ENCODE results near the gene NRF1. TPM values are rescaled to one million over a fixed set of nuclear protein-coding genes. Genes with fewer than 3 reads are reported as not detected.
A peak's percentile ranks its signal among the peaks of the same experiment; 100 is the strongest.

The NRF1 gene
- polyA plus RNA-seq, 2 of the 4 experiments (the other 2 are of a cell fraction), result 11.2 to 18.5 TPM

DNA sequence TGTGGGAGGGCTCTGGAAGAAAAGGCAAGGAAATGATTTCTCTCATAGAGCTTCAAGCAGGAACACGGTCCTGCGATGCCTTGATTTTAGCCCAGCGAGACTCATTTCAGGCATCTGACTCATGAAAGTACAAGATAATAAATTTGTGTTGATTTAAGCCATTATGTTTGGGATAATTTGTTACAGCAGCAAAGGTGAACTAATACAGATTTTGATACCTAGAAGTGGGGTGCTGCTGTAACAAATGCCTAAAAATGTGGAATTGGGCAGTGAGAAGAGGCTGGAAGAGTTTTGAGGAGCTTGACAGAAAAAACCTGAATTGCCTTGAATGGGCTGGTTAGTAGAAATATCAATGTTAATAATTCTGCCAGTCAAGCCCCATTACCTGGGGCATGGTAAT lies 44.1 kb upstream of the NRF1 start:
- ATAC-seq (no peak), FAIRE-seq (no peak), DNase-seq (ENCODE audit: low read depth in 1 of 2, low spot score in 1 of 2) (no peak)
- H3K4me1 ChIP-seq, result peaks cover 17% of the 10 kb centered on the region
- H3K4me3 ChIP-seq, result no peak overlapping the region
- no peaks in the 10 kb centered on the region for H3K9me3 ChIP-seq
- H3K4me2 ChIP-seq, result no peak overlapping the region
- H3K27ac ChIP-seq, result no peak overlapping the region
- CTCF ChIA-PET, result interaction anchor here (1.4 to 1.7 kb wide), 3 partner anchors 9 to 90 kb away, joined by 3 to 7 read pairs (median 3); no protein-coding TSS in a partner anchor
- WGBS (ENCODE audit: missing lambda C conversion rate), result 85% methylated on average over 3 of the region's 3 CpGs
- TF ChIP-seq SREBF2 (IDR thresholded peaks at IDR 0.05) (no peak), HEYL (CRISPR knock-in tag; IDR thresholded peaks at IDR 0.05) (no peak), TP53 (CRISPR knock-in tag; IDR thresholded peaks at IDR 0.05) (no peak), CEBPB (IDR thresholded peaks at IDR 0.05) (no peak), ZC3H11A (IDR thresholded peaks at IDR 0.05) (no peak), RARB (CRISPR knock-in tag; IDR thresholded peaks at IDR 0.05) (no peak), HOXB13 (CRISPR knock-in tag; IDR thresholded peaks at IDR 0.05; ENCODE audit: low read depth) (no peak), RCOR1 (IDR thresholded peaks at IDR 0.05; ENCODE audit: low read depth, low read length) (no peak), TFCP2L1 (CRISPR knock-in tag; IDR thresholded peaks at IDR 0.05) (no peak), POLR2AphosphoS2 (conservative IDR thresholded peaks at IDR 0.05; ENCODE audit: low read length) (no peak), FOSL2 (IDR thresholded peaks at IDR 0.05) (no peak), FOSL2 (CRISPR knock-in tag; IDR thresholded peaks at IDR 0.05) (no peak), MAZ (IDR thresholded peaks at IDR 0.05; ENCODE audit: borderline replicate concordance, low read depth, low read length) (no peak), NFE2L2 (conservative IDR thresholded peaks at IDR 0.05; ENCODE audit: low read length) (no peak), RNF2 (IDR thresholded peaks at IDR 0.05; ENCODE audit: borderline replicate concordance, low read depth) (no peak)
- TF ChIP-seq, protein P1, sequence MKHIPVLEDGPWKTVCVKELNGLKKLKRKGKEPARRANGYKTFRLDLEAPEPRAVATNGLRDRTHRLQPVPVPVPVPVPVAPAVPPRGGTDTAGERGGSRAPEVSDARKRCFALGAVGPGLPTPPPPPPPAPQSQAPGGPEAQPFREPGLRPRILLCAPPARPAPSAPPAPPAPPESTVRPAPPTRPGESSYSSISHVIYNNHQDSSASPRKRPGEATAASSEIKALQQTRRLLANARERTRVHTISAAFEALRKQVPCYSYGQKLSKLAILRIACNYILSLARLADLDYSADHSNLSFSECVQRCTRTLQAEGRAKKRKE (CRISPR knock-in tag; IDR thresholded peaks at IDR 0.05; ENCODE audit: low read depth), result no peak
- TF ChIP-seq, protein P2, sequence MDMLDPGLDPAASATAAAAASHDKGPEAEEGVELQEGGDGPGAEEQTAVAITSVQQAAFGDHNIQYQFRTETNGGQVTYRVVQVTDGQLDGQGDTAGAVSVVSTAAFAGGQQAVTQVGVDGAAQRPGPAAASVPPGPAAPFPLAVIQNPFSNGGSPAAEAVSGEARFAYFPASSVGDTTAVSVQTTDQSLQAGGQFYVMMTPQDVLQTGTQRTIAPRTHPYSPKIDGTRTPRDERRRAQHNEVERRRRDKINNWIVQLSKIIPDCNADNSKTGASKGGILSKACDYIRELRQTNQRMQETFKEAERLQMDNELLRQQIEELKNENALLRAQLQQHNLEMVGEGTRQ (IDR thresholded peaks at IDR 0.05), result no peak
- TF ChIP-seq, protein P3, sequence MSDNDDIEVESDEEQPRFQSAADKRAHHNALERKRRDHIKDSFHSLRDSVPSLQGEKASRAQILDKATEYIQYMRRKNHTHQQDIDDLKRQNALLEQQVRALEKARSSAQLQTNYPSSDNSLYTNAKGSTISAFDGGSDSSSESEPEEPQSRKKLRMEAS (IDR thresholded peaks at IDR 0.05), result no peak
- TF ChIP-seq, protein P4, sequence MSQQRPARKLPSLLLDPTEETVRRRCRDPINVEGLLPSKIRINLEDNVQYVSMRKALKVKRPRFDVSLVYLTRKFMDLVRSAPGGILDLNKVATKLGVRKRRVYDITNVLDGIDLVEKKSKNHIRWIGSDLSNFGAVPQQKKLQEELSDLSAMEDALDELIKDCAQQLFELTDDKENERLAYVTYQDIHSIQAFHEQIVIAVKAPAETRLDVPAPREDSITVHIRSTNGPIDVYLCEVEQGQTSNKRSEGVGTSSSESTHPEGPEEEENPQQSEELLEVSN (IDR thresholded peaks at IDR 0.05; ENCODE audit: borderline replicate concordance, low read depth), result no peak
- POLR2A ChIA-PET, result no interaction called here

DNA sequence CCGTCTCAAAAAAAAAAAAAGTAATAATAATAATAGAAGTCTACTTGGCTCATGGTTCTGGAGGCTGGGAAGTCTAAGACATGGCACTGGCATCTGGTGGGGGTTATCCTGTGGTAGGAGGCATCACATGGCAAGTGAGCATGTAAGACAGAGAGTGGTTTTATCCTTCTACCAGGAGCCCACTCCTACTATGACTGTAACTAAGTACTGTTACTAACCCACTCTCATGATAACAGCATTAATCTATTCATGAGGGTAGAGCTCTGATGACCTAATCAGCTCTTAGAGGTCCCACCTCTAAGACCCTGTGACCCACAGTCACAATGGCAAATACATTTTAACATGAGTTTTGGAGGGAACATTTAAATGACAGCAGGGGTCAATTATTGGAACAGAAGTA lies 43.3 kb upstream of the NRF1 start:
- no peak for ATAC-seq
- ChIA-PET POLR2A (no interaction called here), CTCF (interaction anchor here (0.5 to 1.7 kb wide), 6 partner anchors 10 to 675 kb away, joined by 3 to 7 read pairs (median 3); no protein-coding TSS in a partner anchor)
- no peak for DNase-seq (ENCODE audit: low read depth in 1 of 2, low spot score in 1 of 2)
- no peak overlapping the region for H3K4me2 ChIP-seq
- H3K9me3 ChIP-seq, result no peaks in the 10 kb centered on the region
- WGBS (ENCODE audit: missing lambda C conversion rate), result 52% methylated on average over 1 of the region's 1 CpG
- peaks cover 17% of the 10 kb centered on the region for H3K4me1 ChIP-seq
- no peak overlapping the region for H3K4me3 ChIP-seq
- no peak for FAIRE-seq
- no peak for TF ChIP-seq RAD21 (conservative IDR thresholded peaks at IDR 0.05 in 1 of 2, IDR thresholded peaks at IDR 0.05 in 1 of 2)
- TF ChIP-seq JUNB (IDR thresholded peaks at IDR 0.05), result no peak
- no peak for TF ChIP-seq EHMT2 (IDR thresholded peaks at IDR 0.05; ENCODE audit: low read depth)
- TF ChIP-seq JUN (IDR thresholded peaks at IDR 0.05), result no peak
- TF ChIP-seq, protein P5, sequence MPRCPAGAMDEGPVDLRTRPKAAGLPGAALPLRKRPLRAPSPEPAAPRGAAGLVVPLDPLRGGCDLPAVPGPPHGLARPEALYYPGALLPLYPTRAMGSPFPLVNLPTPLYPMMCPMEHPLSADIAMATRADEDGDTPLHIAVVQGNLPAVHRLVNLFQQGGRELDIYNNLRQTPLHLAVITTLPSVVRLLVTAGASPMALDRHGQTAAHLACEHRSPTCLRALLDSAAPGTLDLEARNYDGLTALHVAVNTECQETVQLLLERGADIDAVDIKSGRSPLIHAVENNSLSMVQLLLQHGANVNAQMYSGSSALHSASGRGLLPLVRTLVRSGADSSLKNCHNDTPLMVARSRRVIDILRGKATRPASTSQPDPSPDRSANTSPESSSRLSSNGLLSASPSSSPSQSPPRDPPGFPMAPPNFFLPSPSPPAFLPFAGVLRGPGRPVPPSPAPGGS (IDR thresholded peaks at IDR 0.05), result no peak
- TF ChIP-seq MYC (IDR thresholded peaks at IDR 0.05; ENCODE audit: borderline replicate concordance, low read length), result no peak
- TF ChIP-seq KDM1A (IDR thresholded peaks at IDR 0.05; ENCODE audit: low read depth), result no peak
- TF ChIP-seq, protein P6, sequence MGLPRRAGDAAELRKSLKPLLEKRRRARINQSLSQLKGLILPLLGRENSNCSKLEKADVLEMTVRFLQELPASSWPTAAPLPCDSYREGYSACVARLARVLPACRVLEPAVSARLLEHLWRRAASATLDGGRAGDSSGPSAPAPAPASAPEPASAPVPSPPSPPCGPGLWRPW (IDR thresholded peaks at IDR 0.05), result no peak
- TF ChIP-seq SREBF2 (IDR thresholded peaks at IDR 0.05), result no peak
- no peak for TF ChIP-seq BHLHE40 (IDR thresholded peaks at IDR 0.05; ENCODE audit: low read depth, low read length)
- TF ChIP-seq CEBPB (IDR thresholded peaks at IDR 0.05), result no peak
- no peak for TF ChIP-seq TP53 (CRISPR knock-in tag; IDR thresholded peaks at IDR 0.05)
- no peak for TF ChIP-seq KDM5A (IDR thresholded peaks at IDR 0.05)
- H3K27ac ChIP-seq, result peak overlapping the region in 1 of 2 experiments; percentile 90; a peak in 2 of 6 replicates

Data from A549 (cell line).